Glutamatergic neuron (in vitro differentiated cells): ENCODE results near the gene SH3PXD2A. TPM values are rescaled to one million over a fixed set of nuclear protein-coding genes. Genes with fewer than 3 reads are reported as not detected.

Experiments
- DNase-seq: peaks from one replicate; pipeline ENCODE4 v3.0.0; 2022
- H3K27ac Mint-ChIP-seq: one replicate; pipeline ENCODE4 v1.8.0; 2020; ENCODE audit warnings: mild to moderate bottlenecking, mixed read lengths, inconsistent platforms; ENCODE audit not compliant: unreplicated experiment
- H3K27me3 Mint-ChIP-seq: one replicate; pipeline ENCODE4 v1.8.0; 2020; ENCODE audit warnings: mild to moderate bottlenecking, moderate library complexity, mixed read lengths, inconsistent platforms; ENCODE audit not compliant: unreplicated experiment
- H3K36me3 Mint-ChIP-seq: one replicate; pipeline ENCODE4 v1.8.0; 2020; ENCODE audit warnings: mild to moderate bottlenecking, mixed read lengths, inconsistent platforms; ENCODE audit not compliant: unreplicated experiment
- H3K4me1 Mint-ChIP-seq: one replicate; pipeline ENCODE4 v1.8.0; 2020; ENCODE audit warnings: mild to moderate bottlenecking, low read depth, mixed read lengths, inconsistent platforms; ENCODE audit not compliant: unreplicated experiment
- H3K4me3 Mint-ChIP-seq: one replicate; pipeline ENCODE4 v1.8.0; 2020; ENCODE audit warnings: mild to moderate bottlenecking, mixed read lengths, inconsistent platforms; ENCODE audit not compliant: unreplicated experiment
- H3K9me3 Mint-ChIP-seq: one replicate; pipeline ENCODE4 v1.8.0; 2020; ENCODE audit warnings: mild to moderate bottlenecking, moderate library complexity, mixed read lengths, inconsistent platforms; ENCODE audit not compliant: unreplicated experiment
- total RNA-seq: library from RNA; stranded (reverse); fragmentation: NEBNext Ultra II Directional; extraction: Animal tissue kit (Norgen Biotek cat#: 25700); gene quantifications from one replicate; pipeline ENCODE4 v1.2.1, GENCODE V29; 2021; ENCODE audit not compliant: unreplicated experiment
- TF ChIP-seq, protein P1 (sequence below): fragments of 200-600 bp; sonication (generic); IDR thresholded peaks from one replicate; pipeline ENCODE4 v1.5.0; 2021; ENCODE audit not compliant: partially characterized antibody, unreplicated experiment

The SH3PXD2A gene
- total RNA-seq, 1 donor from 2014 or later, result 16.7 TPM

DNA sequence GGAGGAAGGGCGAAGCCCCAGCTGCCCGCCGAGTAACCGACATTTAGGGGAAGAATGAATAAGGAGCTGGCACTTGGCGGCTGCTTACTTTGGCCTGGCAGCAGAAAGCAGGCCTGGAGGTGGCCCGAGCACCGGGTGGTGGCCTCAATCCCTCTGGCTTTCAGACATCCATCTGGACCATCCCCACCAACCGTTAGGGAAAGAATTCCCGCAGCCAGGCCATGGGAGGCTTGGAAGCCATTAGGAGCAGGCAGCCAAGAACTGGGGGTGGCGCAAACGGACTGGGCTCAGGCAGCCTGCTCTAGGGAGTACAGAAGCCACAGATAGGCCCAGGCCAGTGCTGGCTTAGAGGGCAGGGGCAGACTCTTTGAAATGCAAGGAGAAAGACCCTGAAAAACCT is 229.2 kb downstream of the SH3PXD2A start:
- TF ChIP-seq, protein P1, sequence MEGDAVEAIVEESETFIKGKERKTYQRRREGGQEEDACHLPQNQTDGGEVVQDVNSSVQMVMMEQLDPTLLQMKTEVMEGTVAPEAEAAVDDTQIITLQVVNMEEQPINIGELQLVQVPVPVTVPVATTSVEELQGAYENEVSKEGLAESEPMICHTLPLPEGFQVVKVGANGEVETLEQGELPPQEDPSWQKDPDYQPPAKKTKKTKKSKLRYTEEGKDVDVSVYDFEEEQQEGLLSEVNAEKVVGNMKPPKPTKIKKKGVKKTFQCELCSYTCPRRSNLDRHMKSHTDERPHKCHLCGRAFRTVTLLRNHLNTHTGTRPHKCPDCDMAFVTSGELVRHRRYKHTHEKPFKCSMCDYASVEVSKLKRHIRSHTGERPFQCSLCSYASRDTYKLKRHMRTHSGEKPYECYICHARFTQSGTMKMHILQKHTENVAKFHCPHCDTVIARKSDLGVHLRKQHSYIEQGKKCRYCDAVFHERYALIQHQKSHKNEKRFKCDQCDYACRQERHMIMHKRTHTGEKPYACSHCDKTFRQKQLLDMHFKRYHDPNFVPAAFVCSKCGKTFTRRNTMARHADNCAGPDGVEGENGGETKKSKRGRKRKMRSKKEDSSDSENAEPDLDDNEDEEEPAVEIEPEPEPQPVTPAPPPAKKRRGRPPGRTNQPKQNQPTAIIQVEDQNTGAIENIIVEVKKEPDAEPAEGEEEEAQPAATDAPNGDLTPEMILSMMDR, result no peak
- Mint-ChIP-seq H3K4me3 (no peak overlapping the region), H3K27ac (no peak overlapping the region), H3K4me1 (peaks cover 2% of the 10 kb centered on the region), H3K36me3 (no peaks in the 10 kb centered on the region), H3K27me3 (peaks cover 5% of the 10 kb centered on the region), H3K9me3 (peaks cover 1% of the 10 kb centered on the region)
- no peak for DNase-seq

DNA sequence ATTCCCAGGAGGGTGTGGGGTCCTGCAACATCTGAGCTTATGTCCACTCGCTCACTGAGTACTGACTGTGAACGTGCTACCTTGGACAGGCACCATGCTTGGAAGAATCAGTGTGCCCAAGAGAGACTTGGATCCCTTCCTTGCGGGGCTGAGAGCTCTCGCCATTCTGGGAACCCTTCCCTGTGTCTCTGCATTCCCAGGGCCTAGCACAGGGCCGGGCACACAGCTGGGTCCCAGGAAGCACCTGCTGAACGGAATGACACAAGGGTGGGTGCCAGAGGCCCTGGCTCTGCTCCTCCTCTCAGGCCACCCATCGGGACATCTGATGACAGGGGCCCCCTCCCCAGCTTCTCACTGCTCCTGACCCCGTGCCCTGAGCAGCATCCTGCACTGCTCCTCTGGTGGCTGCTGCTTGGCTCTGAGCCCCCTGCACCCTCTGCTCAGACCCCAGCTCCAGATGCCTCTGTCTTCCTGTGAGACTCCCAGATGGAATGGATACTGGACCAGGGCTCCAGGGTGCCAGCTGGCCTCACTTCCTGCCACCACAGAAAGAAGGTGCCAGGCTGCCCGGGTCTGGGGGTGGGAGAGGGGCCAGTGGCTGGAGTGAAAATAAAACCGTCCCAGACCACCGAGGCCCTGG is 232.3 kb downstream of the SH3PXD2A start:
- H3K9me3 Mint-ChIP-seq, result peaks cover 8% of the 10 kb centered on the region
- DNase-seq, result no peak
- peaks cover 8% of the 10 kb centered on the region for H3K27me3 Mint-ChIP-seq
- H3K4me1 Mint-ChIP-seq, result peaks cover 6% of the 10 kb centered on the region
- no peak overlapping the region for H3K4me3 Mint-ChIP-seq
- H3K27ac Mint-ChIP-seq, result no peak overlapping the region
- TF ChIP-seq, protein P1, result no peak
- H3K36me3 Mint-ChIP-seq, result no peaks in the 10 kb centered on the region

DNA sequence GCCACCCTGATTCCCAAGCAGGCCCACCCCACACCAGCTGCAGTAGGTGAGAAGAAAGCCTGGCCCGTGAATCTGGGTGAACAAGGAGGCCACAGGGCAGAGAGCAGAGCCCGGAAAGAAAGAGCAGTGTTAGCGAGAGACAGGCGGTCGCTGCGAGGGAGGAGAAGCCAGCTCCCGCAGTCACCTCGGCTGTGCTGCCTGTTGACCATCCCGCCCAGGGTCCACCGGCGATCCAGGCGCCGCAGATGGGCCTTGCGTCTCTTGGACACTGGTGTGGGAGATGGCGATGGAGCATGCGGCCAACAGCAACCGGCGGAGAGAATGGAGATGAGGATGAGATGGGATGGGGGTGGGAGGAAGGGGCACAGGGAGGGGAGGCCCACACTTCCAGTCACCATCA is 233.1 kb downstream of the SH3PXD2A start:
- Mint-ChIP-seq H3K27me3 (peaks cover 11% of the 10 kb centered on the region), H3K9me3 (peaks cover 10% of the 10 kb centered on the region), H3K36me3 (no peaks in the 10 kb centered on the region), H3K27ac (no peak overlapping the region), H3K4me1 (peaks cover 6% of the 10 kb centered on the region), H3K4me3 (no peak overlapping the region)
- TF ChIP-seq, protein P1, result no peak
- no peak for DNase-seq

DNA sequence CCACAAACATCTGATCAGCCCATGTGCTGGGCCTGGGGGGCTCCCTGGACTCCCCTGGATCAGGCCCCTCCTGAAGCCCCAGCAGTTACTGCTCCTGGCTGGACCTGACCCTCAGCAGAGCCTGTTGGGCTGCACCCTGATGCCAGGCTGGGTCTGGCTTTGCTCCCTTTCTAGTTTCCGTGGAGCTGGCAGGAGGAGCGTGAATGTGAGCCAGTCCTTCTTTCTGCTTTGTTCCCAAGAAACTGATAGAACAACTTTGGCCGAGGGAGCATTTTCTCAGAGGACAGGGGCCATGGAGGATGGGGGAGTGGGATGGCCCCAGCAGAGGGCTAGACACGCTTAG is 233.6 kb downstream of the SH3PXD2A start:
- peaks cover 9% of the 10 kb centered on the region for H3K4me1 Mint-ChIP-seq
- H3K27ac Mint-ChIP-seq, result no peak overlapping the region
- no peak overlapping the region for H3K4me3 Mint-ChIP-seq
- H3K36me3 Mint-ChIP-seq, result no peaks in the 10 kb centered on the region
- H3K9me3 Mint-ChIP-seq, result peaks cover 10% of the 10 kb centered on the region
- H3K27me3 Mint-ChIP-seq, result peaks cover 11% of the 10 kb centered on the region
- DNase-seq, result no peak
- TF ChIP-seq, protein P1, result no peak

DNA sequence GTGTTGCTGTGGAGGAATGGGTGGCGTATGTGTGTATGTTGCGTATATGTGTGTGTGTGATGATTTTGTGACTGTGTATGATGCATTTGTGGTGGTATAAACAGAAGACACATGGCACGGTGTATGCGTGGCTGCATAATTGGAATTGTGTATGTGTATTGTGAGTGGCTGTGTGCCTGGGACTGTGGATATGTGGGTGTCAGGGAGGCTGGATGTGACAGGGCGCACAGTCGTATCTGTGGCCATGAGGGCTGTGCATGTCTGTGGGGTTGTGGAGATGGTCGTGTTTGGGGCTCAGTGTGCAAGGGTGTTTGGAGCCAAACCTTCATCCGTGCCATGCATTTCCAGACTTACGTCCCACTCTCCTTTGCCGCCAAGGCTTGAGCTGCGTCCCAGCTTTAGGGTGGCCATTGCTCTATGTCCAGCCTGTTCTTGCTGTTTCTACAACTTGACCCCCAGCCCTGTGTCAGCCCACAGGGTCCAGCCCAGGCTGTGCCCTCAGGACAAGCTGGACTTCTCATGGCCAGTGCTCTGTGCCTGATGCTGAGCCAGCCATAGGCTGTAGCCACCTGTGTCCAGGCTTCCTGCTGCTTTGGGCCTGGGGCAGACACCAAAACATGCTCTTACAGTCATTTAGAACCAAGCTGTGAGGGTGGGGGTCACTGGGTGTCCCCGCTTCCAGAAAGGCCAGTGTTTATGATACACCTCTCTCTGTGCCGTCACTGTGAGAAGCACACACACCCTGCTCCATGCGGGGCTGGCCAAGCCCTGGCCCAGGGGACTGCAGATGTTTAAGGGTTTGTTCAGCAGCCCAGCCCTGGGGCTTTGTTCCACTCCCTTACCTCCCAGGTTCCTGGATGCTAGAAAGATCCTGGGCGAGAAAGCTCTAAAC is 234.2 kb downstream of the SH3PXD2A start:
- Mint-ChIP-seq H3K4me1 (peaks cover 9% of the 10 kb centered on the region), H3K9me3 (peaks cover 10% of the 10 kb centered on the region), H3K36me3 (no peaks in the 10 kb centered on the region), H3K4me3 (no peak overlapping the region), H3K27me3 (peaks cover 11% of the 10 kb centered on the region), H3K27ac (no peak overlapping the region)
- TF ChIP-seq, protein P1, result no peak
- no peak for DNase-seq
